NCI-H146 treated with DMSO at 0.1 percent for 48 hours (cell line): ENCODE measurements around the gene TRIM8.

Experiments
- DNase-seq: peaks from one replicate; lab custom pipeline; 2025; ENCODE audit not compliant: unreplicated experiment; lab: John Stamatoyannopoulos, UW

TRIM8 gene

GRCh38 chr10:102644066-102644645 lies at the start of gene TRIM8:
Gene TRIM8, plus strand, starts transcription at chr10:102644479. Its CDS starts 139 bp downstream, at chr10:102644618.
- peak; percentile 10 for DNase-seq

- no peak for DNase-seq
Observed at GRCh38 chr10:102595293-102595692, 49.0 kb upstream of the TRIM8 start.

GRCh38 chr10:102595897-102596296 lies 48.4 kb upstream of the TRIM8 start:
- DNase-seq, result no peak

- peak; percentile 32 for DNase-seq
Observed at GRCh38 chr10:102596506-102596971, 47.7 kb upstream of the TRIM8 start.

GRCh38 chr10:102597131-102597991 lies 46.9 kb upstream of the TRIM8 start:
- DNase-seq, result no peak

- no peak for DNase-seq
Observed at GRCh38 chr10:102598243-102598642, 46.0 kb upstream of the TRIM8 start.

- no peak for DNase-seq
Observed at GRCh38 chr10:102599565-102600327, 44.5 kb upstream of the TRIM8 start.

- DNase-seq, result no peak
Observed at GRCh38 chr10:102600816-102601215, 43.5 kb upstream of the TRIM8 start.

GRCh38 chr10:102601639-102602038 lies 42.6 kb upstream of the TRIM8 start:
- DNase-seq, result no peak

GRCh38 chr10:102602272-102603045 lies 41.8 kb upstream of the TRIM8 start:
- DNase-seq, result no peak

- no peak for DNase-seq
Observed at GRCh38 chr10:102603946-102604345, 40.3 kb upstream of the TRIM8 start.

- no peak for DNase-seq
Observed at GRCh38 chr10:102604439-102604841, 39.8 kb upstream of the TRIM8 start.

GRCh38 chr10:102605712-102606111 lies 38.6 kb upstream of the TRIM8 start:
- DNase-seq, result no peak

- no peak for DNase-seq
Observed at GRCh38 chr10:102608487-102608886, 35.8 kb upstream of the TRIM8 start.

- DNase-seq, result no peak
Observed at GRCh38 chr10:102610441-102610887, 33.8 kb upstream of the TRIM8 start.

GRCh38 chr10:102611514-102612087 lies 32.7 kb upstream of the TRIM8 start:
- no peak for DNase-seq

GRCh38 chr10:102612964-102613275 lies 31.4 kb upstream of the TRIM8 start:
- no peak for DNase-seq

GRCh38 chr10:102613286-102613685 lies 31.0 kb upstream of the TRIM8 start:
- DNase-seq, result no peak

- DNase-seq, result no peak
Observed at GRCh38 chr10:102613785-102614184, 30.5 kb upstream of the TRIM8 start.

- DNase-seq, result no peak
Observed at GRCh38 chr10:102614888-102615287, 29.4 kb upstream of the TRIM8 start.

- DNase-seq, result no peak
Observed at GRCh38 chr10:102615361-102615760, 28.9 kb upstream of the TRIM8 start.
